ENCODE data around the gene LTB4R2.

Gene LTB4R2

DNA sequence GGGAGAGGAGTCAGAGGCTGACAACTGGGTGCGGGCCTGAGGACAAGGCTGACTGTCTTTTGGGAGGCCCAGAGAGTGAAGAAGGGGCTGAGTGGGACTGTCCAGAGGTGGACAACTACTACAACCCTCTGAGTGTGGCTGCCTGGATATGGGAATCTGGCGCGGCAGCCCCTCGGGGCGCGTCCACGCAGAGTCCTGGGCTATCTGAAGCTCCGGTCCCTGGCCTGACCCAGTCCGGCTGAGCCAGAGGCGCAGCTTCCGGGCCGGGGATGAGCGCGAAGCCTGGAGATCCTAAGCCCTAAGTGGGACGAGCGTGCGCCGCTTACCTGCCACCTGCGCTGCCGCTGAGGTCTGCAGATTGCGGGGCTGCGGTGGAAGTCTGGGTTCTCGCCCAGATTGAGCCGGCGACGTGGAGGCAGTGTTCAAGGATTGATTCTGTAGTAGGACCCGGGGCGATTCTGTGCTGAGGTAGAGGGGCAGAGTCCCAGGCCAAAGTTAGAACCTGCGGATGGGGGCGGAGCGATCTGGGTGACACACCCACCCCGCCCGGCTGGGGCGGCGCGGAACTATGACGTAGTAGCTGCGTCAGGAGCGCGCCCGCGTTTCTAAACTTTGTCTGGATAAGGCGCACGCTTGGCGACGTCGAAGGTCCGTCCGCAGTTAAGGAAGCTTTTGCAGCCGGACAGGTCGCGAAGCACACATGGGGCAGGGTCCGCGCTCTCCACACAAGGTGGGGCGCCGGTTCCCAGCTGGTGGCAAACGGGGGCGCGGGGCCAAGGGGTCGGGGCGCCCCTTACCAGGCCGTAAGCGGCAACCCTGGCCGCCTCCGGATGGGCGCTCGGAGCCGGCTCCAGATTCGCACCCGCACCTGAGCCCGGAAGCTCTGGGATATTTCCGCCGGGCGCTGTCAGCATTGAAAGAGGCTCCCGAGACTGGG lies 10.4 kb upstream of the LTB4R2 start, which contains the start of the genes DHRS1 and NOP9 (continued):
- TF ChIP-seq, protein P1, sequence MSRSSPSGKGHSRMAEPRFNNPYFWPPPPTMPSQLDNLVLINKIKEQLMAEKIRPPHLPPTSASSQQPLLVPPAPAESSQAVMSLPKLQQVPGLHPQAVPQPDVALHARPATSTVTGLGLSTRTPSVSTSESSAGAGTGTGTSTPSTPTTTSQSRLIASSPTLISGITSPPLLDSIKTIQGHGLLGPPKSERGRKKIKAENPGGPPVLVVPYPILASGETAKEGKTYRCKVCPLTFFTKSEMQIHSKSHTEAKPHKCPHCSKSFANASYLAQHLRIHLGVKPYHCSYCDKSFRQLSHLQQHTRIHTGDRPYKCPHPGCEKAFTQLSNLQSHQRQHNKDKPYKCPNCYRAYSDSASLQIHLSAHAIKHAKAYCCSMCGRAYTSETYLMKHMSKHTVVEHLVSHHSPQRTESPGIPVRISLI (tag by site-specific recombination; IDR thresholded peaks at IDR 0.05), result no peak

DNA sequence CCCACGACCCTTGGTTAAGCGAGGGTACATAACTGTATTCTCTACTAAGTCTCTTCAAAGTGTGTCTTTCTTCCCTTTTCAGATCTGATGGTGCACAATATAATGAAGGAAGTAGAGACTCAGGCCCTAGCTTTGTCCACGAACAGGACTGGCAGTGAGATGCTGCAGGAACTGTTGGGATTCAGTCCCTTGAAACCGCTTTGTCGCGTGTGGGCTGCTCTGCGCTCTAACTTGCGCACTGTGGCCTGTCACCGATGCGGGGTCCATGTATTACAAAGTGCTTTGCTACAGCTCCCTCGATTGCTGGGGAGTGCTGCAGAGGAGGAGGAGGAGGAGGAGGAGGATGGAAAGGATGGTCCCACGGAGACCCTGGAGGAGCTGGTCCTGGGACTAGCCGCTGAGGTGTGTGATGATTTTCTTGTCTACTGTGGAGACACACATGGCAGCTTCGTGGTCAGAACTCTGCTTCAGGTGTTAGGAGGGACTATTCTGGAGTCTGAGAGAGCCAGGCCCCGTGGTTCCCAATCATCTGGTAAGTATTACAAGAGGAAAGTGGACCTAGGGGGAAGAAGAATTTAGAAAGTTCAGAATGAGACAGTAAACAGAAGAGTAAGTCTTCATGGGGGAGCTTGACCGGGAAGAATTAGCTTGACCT lies 9.5 kb upstream of the LTB4R2 start:
- ChIA-PET CTCF (interaction anchor here (0.7 to 5.7 kb wide), 9 partner anchors 8 to 86 kb away, joined by 3 to 133 read pairs (median 3); partner anchors contain the start of genes CIDEB, LTB4R2 and TINF2), POLR2A (interaction anchor here (0.6 to 5.4 kb wide), 8 partner anchors 8 to 762 kb away, joined by 3 to 62 read pairs (median 5); partner anchors contain the start of genes CIDEB, EMC9, MDP1 and RABGGTA)
- peaks cover 12% of the 10 kb centered on the region for H3K4me1 ChIP-seq (ENCODE audit: control insufficient read depth, insufficient read depth, low read length)
- TF ChIP-seq, protein P2, sequence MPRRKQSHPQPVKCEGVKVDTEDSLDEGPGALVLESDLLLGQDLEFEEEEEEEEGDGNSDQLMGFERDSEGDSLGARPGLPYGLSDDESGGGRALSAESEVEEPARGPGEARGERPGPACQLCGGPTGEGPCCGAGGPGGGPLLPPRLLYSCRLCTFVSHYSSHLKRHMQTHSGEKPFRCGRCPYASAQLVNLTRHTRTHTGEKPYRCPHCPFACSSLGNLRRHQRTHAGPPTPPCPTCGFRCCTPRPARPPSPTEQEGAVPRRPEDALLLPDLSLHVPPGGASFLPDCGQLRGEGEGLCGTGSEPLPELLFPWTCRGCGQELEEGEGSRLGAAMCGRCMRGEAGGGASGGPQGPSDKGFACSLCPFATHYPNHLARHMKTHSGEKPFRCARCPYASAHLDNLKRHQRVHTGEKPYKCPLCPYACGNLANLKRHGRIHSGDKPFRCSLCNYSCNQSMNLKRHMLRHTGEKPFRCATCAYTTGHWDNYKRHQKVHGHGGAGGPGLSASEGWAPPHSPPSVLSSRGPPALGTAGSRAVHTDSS (tag by site-specific recombination; IDR thresholded peaks at IDR 0.05), result 0 out of 2 replicates have a peak, but pooled peaks have one; percentile 28
- TF ChIP-seq ZNF670 (tag by site-specific recombination; IDR thresholded peaks at IDR 0.05; ENCODE audit: low read depth), result no peak
- no peaks in the 10 kb centered on the region for H3K9me3 ChIP-seq (ENCODE audit: control insufficient read depth, insufficient read depth, low read depth, low read length)
- peaks cover 26 to 61% of the 10 kb centered on the region in 2 experiments for H3K36me3 ChIP-seq (ENCODE audit: control insufficient read depth in 2 of 2, insufficient read depth in 1 of 2, low read length in 2 of 2)
- peak overlapping the region; percentile 85 for H3K4me3 ChIP-seq (ENCODE audit: low read depth, low read length)
- peak overlapping the region; percentile 55; the same call in 1 of the 2 replicates for H3K27ac ChIP-seq (ENCODE audit: extremely low read depth, low read depth, low read length)

DNA sequence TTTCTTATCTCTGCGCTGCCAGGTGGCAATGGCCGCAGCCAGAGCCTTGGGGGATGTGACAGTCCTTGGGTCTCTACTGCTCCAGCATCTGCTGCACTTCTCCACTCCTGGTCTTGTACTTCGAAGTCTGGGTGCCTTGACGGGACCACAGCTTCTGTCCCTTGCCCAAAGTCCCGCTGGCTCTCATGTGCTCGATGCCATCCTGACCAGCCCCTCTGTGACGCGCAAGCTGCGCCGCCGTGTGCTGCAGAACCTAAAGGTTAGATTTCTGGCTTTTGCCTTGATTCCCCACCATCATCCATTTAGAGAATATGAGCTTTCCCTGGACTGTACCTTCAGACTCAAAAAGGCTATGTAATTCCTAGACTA lies 5.9 kb upstream of the LTB4R2 start:
- Histone ChIP-seq H3K36me3 (ENCODE audit: control insufficient read depth in 2 of 2, insufficient read depth in 1 of 2, low read length in 2 of 2) (peaks cover 29 to 74% of the 10 kb centered on the region in 2 experiments), H3K9me3 (ENCODE audit: control insufficient read depth, insufficient read depth, low read depth, low read length) (no peaks in the 10 kb centered on the region), H3K4me3 (ENCODE audit: low read depth, low read length) (no peak overlapping the region), H3K27ac (ENCODE audit: extremely low read depth, low read depth, low read length) (no peak overlapping the region), H3K4me1 (ENCODE audit: control insufficient read depth, insufficient read depth, low read length) (peaks cover 6% of the 10 kb centered on the region)
- ChIA-PET POLR2A (no interaction called here), CTCF (interaction anchor here (0.6 to 1.5 kb wide), 4 partner anchors 30 to 246 kb away, joined by 3 to 6 read pairs (median 3); partner anchors contain the start of gene TINF2)
- no peak for TF ChIP-seq KLF10 (tag by site-specific recombination; IDR thresholded peaks at IDR 0.05)
- TF ChIP-seq, protein P3, sequence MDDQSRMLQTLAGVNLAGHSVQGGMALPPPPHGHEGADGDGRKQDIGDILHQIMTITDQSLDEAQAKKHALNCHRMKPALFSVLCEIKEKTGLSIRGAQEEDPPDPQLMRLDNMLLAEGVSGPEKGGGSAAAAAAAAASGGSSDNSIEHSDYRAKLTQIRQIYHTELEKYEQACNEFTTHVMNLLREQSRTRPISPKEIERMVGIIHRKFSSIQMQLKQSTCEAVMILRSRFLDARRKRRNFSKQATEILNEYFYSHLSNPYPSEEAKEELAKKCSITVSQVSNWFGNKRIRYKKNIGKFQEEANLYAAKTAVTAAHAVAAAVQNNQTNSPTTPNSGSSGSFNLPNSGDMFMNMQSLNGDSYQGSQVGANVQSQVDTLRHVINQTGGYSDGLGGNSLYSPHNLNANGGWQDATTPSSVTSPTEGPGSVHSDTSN (CRISPR knock-in tag; IDR thresholded peaks at IDR 0.05), result no peak
- TF ChIP-seq BCL11B (tag by site-specific recombination; IDR thresholded peaks at IDR 0.05; ENCODE audit: low read depth), result no peak
- no peak for TF ChIP-seq ZNF664 (tag by site-specific recombination; IDR thresholded peaks at IDR 0.05)
- TF ChIP-seq, protein P4, sequence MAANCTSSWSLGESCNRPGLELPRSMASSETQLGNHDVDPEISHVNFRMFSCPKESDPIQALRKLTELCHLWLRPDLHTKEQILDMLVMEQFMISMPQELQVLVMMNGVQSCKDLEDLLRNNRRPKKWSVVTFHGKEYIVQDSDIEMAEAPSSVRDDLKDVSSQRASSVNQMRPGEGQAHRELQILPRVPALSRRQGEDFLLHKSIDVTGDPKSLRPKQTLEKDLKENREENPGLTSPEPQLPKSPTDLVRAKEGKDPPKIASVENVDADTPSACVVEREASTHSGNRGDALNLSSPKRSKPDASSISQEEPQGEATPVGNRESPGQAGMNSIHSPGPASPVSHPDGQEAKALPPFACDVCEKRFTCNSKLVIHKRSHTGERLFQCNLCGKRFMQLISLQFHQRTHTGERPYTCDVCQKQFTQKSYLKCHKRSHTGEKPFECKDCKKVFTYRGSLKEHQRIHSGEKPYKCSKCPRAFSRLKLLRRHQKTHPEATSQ (tag by site-specific recombination; IDR thresholded peaks at IDR 0.05), result no peak
- TF ChIP-seq, protein P5, sequence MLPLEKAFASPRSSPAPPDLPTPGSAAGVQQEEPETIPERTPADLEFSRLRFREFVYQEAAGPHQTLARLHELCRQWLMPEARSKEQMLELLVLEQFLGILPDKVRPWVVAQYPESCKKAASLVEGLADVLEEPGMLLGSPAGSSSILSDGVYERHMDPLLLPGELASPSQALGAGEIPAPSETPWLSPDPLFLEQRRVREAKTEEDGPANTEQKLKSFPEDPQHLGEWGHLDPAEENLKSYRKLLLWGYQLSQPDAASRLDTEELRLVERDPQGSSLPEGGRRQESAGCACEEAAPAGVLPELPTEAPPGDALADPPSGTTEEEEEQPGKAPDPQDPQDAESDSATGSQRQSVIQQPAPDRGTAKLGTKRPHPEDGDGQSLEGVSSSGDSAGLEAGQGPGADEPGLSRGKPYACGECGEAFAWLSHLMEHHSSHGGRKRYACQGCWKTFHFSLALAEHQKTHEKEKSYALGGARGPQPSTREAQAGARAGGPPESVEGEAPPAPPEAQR (tag by site-specific recombination; IDR thresholded peaks at IDR 0.05), result no peak
- no peak for TF ChIP-seq ZNF140 (tag by site-specific recombination; IDR thresholded peaks at IDR 0.05)
- TF ChIP-seq ZNF302 (tag by site-specific recombination; IDR thresholded peaks at IDR 0.05; ENCODE audit: low read depth), result no peak
- TF ChIP-seq, protein P6, sequence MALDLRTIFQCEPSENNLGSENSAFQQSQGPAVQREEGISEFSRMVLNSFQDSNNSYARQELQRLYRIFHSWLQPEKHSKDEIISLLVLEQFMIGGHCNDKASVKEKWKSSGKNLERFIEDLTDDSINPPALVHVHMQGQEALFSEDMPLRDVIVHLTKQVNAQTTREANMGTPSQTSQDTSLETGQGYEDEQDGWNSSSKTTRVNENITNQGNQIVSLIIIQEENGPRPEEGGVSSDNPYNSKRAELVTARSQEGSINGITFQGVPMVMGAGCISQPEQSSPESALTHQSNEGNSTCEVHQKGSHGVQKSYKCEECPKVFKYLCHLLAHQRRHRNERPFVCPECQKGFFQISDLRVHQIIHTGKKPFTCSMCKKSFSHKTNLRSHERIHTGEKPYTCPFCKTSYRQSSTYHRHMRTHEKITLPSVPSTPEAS (tag by site-specific recombination; IDR thresholded peaks at IDR 0.05), result no peak
- TF ChIP-seq ZIC2 (tag by site-specific recombination; IDR thresholded peaks at IDR 0.05), result no peak
- TF ChIP-seq ZNF214 (tag by site-specific recombination; IDR thresholded peaks at IDR 0.05; ENCODE audit: borderline replicate concordance), result no peak
- TF ChIP-seq ZNF747 (tag by site-specific recombination; IDR thresholded peaks at IDR 0.05), result no peak
- no peak for TF ChIP-seq ZNF654 (tag by site-specific recombination; IDR thresholded peaks at IDR 0.05; ENCODE audit: low read depth)
